HG02943 (cell line): Measurements from ENCODE around the gene TSFM.

Experiments
- ATAC-seq: cut with Tn5 transposase; IDR thresholded peaks from one replicate; pipeline ENCODE4 v1.9.1; 2021; ENCODE audit warnings: mild to moderate bottlenecking, low read depth, moderate library complexity; ENCODE audit not compliant: unreplicated experiment

The TSFM gene

DNA sequence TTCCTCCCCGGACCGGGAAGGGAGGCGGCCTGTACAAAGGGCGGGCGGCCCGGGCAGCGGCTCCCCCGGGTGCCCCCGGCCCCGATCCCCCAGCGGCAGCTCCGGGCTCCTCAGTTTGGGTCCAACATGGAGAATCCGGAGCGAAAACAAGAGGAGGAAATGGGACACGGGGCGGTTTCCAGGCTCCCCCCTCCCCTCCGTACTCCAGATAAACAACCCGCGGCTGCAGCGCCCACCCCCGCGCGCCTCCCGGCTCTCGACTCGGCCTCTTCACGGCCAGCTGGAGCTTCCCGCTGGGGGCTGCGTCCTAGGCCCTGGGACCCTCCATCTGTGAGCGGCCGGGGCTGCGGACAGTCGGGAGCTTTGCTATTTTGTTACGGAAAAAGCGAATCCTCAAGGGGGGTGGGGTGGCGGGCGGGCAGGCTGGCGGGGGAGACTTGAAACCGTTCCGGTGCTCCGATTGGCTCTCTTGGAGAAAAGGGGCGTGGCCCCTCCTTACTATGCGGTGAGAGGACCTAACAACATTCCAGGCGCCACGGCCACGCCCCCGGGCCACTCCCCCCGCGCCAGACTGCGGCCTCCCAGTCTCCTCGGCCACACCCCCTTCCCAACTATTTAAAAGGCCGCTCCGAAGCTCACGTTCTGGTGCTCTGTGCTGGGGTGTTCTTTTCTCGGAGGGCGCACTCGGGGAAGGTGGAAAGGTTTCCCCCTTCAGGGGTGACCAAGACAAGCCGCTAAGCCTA lies 64.2 kb downstream of the TSFM start, which contains the start of gene CTDSP2:
Gene CTDSP2, minus strand, starts transcription at position 153 of the 743 bp plus-strand sequence. CDS start 294 bp downstream, outside the sequence.
- ATAC-seq, result peak; percentile 40
